Hematopoietic multipotent progenitor cell treated with erythropoietin and hydrocortisone succinate and interleukin-3 and kit ligand, for 4 days (in vitro differentiated cells): ENCODE data around the gene ORC6.

Experiments used
- DNase-seq: peaks from one replicate; pipeline ENCODE4 v3.0.0-alpha.2; 2015

Gene ORC6

GRCh38 chr16:46702030-46702429 is 12.6 kb downstream of the ORC6 start:
- no peak for DNase-seq

- DNase-seq, result no peak
Observed at GRCh38 chr16:46706642-46707041, 17.2 kb downstream of the ORC6 start.

GRCh38 chr16:46709469-46710005 is 20.1 kb downstream of the ORC6 start:
- DNase-seq, result no peak

GRCh38 chr16:46711106-46712058 is 21.9 kb downstream of the ORC6 start:
- no peak for DNase-seq

GRCh38 chr16:46712911-46713310 is 23.5 kb downstream of the ORC6 start:
- DNase-seq, result peak; percentile 46

GRCh38 chr16:46713634-46714033 is 24.2 kb downstream of the ORC6 start:
- no peak for DNase-seq

GRCh38 chr16:46714797-46715591 is 25.5 kb downstream of the ORC6 start:
- no peak for DNase-seq

- DNase-seq, result peak; percentile 67
Observed at GRCh38 chr16:46715769-46716305, 26.4 kb downstream of the ORC6 start.

- DNase-seq, result no peak
Observed at GRCh38 chr16:46717692-46718091, 28.2 kb downstream of the ORC6 start.

GRCh38 chr16:46718214-46718613 is 28.8 kb downstream of the ORC6 start:
- no peak for DNase-seq

- no peak for DNase-seq
Observed at GRCh38 chr16:46719528-46719927, 30.1 kb downstream of the ORC6 start.

GRCh38 chr16:46720619-46721018 is 31.2 kb downstream of the ORC6 start:
- DNase-seq, result no peak

- no peak for DNase-seq
Observed at GRCh38 chr16:46721885-46722284, 32.4 kb downstream of the ORC6 start.

GRCh38 chr16:46727184-46727583 is 37.7 kb downstream of the ORC6 start:
- DNase-seq, result no peak

GRCh38 chr16:46727630-46728029 is 38.2 kb downstream of the ORC6 start:
- no peak for DNase-seq

- DNase-seq, result no peak
Observed at GRCh38 chr16:46728806-46729205, 39.3 kb downstream of the ORC6 start.

GRCh38 chr16:46729326-46729995 is 40.0 kb downstream of the ORC6 start:
- DNase-seq, result no peak

- DNase-seq, result no peak
Observed at GRCh38 chr16:46730126-46730525, 40.7 kb downstream of the ORC6 start.

GRCh38 chr16:46730801-46731690 is 41.6 kb downstream of the ORC6 start:
- no peak for DNase-seq

- no peak for DNase-seq
Observed at GRCh38 chr16:46731691-46732555, 42.5 kb downstream of the ORC6 start.

- no peak for DNase-seq
Observed at GRCh38 chr16:46732561-46732960, 43.1 kb downstream of the ORC6 start.
